Measurements from ENCODE around the gene CD59. TPM values are rescaled to one million over a fixed set of nuclear protein-coding genes. Genes with fewer than 3 reads are reported as not detected.

CD59 gene
- total and polyA plus RNA-seq, 9 of the 15 experiments (the other 6 are each of a cell fraction or from before 2014, with no cell fraction given), result 38.1 to 338 (median 173) TPM

DNA sequence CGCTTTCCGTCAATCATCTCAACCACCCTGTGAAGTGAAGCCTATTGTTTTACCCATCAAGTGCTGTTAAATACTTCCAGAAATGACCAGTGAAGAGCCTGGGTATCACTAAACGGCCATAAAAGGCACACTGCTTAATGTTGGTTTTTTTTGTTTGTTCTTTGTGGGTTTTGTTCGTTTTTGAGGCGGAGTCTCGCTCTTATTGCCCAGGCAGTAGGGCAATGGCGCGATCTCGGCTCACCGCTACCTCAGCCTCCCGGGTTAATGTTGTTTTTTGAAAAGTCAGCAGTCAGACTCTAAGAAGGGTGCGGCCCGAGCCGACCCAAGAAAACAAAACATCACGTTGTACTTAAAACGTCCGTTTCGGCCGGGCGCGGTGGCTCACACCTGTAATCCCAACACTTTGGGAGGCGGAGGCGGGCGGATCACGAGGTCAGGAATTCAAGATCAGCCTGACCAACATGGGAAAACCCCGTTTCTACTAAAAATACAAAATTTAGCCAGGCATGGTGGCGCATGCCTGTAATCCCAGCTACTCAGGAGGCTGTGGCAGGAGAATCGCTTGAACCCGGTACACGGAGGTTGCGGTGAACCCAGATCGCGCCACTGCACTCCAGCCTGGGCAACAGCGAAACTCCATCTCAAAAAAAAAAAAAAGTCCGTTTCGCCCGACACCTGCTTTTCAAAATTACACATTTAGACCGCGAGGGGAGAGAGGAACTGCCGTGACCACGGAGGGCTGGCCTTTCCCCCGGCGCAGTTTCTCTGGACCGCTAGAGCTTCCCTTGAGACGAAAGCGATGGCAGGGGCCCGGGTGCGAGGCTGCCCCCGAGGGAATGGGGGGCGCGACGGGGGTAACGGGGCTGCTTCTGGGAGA, 714 bp downstream of the CD59 start (continued):
- no peak for TF ChIP-seq AFF1 (IDR thresholded peaks at IDR 0.05; ENCODE audit: low read depth in 1 of 2, partially characterized antibody in 2 of 2)
- no peak for TF ChIP-seq ATF4 (CRISPR knock-in tag; IDR thresholded peaks at IDR 0.05)
- TF ChIP-seq SAP30 (IDR thresholded peaks at IDR 0.05; ENCODE audit: borderline replicate concordance, insufficient read depth, low read depth, low read length, poor library complexity, severe bottlenecking), result peak; percentile 54
- no peak for TF ChIP-seq NFATC3 (IDR thresholded peaks at IDR 0.05)
- TF ChIP-seq, protein P1, sequence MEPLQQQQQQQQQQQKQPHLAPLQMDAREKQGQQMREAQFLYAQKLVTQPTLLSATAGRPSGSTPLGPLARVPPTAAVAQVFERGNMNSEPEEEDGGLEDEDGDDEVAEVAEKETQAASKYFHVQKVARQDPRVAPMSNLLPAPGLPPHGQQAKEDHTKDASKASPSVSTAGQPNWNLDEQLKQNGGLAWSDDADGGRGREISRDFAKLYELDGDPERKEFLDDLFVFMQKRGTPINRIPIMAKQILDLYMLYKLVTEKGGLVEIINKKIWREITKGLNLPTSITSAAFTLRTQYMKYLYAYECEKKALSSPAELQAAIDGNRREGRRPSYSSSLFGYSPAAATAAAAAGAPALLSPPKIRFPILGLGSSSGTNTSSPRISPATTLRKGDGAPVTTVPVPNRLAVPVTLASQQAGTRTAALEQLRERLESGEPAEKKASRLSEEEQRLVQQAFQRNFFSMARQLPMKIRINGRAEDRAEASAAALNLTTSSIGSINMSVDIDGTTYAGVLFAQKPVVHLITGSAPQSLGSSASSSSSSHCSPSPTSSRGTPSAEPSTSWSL (CRISPR knock-in tag; IDR thresholded peaks at IDR 0.05; ENCODE audit: borderline replicate concordance), result no peak
- no peak for TF ChIP-seq ILK (tag; IDR thresholded peaks at IDR 0.05; ENCODE audit: borderline replicate concordance, low read depth)
- TF ChIP-seq HDAC1 (IDR thresholded peaks at IDR 0.05), result no peak
- TF ChIP-seq, protein P2, sequence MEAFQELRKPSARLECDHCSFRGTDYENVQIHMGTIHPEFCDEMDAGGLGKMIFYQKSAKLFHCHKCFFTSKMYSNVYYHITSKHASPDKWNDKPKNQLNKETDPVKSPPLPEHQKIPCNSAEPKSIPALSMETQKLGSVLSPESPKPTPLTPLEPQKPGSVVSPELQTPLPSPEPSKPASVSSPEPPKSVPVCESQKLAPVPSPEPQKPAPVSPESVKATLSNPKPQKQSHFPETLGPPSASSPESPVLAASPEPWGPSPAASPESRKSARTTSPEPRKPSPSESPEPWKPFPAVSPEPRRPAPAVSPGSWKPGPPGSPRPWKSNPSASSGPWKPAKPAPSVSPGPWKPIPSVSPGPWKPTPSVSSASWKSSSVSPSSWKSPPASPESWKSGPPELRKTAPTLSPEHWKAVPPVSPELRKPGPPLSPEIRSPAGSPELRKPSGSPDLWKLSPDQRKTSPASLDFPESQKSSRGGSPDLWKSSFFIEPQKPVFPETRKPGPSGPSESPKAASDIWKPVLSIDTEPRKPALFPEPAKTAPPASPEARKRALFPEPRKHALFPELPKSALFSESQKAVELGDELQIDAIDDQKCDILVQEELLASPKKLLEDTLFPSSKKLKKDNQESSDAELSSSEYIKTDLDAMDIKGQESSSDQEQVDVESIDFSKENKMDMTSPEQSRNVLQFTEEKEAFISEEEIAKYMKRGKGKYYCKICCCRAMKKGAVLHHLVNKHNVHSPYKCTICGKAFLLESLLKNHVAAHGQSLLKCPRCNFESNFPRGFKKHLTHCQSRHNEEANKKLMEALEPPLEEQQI (IDR thresholded peaks at IDR 0.05), result no peak
- no peak for TF ChIP-seq RAD51 (IDR thresholded peaks at IDR 0.05; ENCODE audit: borderline replicate concordance, low read depth)
- no peak for TF ChIP-seq HIVEP1 (CRISPR knock-in tag; IDR thresholded peaks at IDR 0.05)
- no peak for TF ChIP-seq FOXP4 (CRISPR knock-in tag; IDR thresholded peaks at IDR 0.05; ENCODE audit: borderline replicate concordance)
- no peak for TF ChIP-seq ZBTB17 (CRISPR knock-in tag; IDR thresholded peaks at IDR 0.05)
- TF ChIP-seq RBM15 (IDR thresholded peaks at IDR 0.05; ENCODE audit: insufficient read depth, low read length), result no peak
- TF ChIP-seq HNRNPL (IDR thresholded peaks at IDR 0.05; ENCODE audit: low read depth, low read length), result no peak

All from K562 (cell line).